Skeletal muscle tissue (tissue), 4 donors: ENCODE data around the gene HOXB2. TPM values are rescaled to one million over a fixed set of nuclear protein-coding genes. Genes with fewer than 3 reads are reported as not detected.

Experiments
- H3K27ac ChIP-seq: one replicate; pipeline ENCODE4 v1.7.0; 2013; ENCODE audit warnings: mild to moderate bottlenecking, low read depth, low read length, inconsistent platforms
- H3K27me3 ChIP-seq, 3 donors: one replicate each; pipeline ENCODE4 v1.7.0; 2013; ENCODE audit warnings: low read length in 3 of 3; ENCODE audit not compliant: control insufficient read depth in 3 of 3, insufficient read depth in 3 of 3
- H3K36me3 ChIP-seq, 3 donors: one replicate each; pipeline ENCODE4 v1.7.0; 2013; ENCODE audit warnings: low read length in 3 of 3; ENCODE audit not compliant: control insufficient read depth in 3 of 3, insufficient read depth in 3 of 3
- H3K4me1 ChIP-seq, 3 donors: one replicate each; pipeline ENCODE4 v1.7.0; 2013; ENCODE audit warnings: low read length in 3 of 3, mild to moderate bottlenecking in 3 of 3; ENCODE audit not compliant: control insufficient read depth in 3 of 3, insufficient read depth in 3 of 3
- H3K4me3 ChIP-seq, 3 donors: one replicate each; pipeline ENCODE4 v1.7.0; 2013; ENCODE audit warnings: low read length in 3 of 3
- H3K9ac ChIP-seq, 3 donors: one replicate each; pipeline ENCODE4 v1.7.0; 2013; ENCODE audit warnings: low read length in 3 of 3, mild to moderate bottlenecking in 3 of 3, moderate library complexity in 2 of 3, low read depth in 1 of 3
- H3K9me3 ChIP-seq, 3 donors: one replicate each; pipeline ENCODE4 v1.7.0; 2013; ENCODE audit warnings: low read length in 3 of 3; ENCODE audit not compliant: control insufficient read depth in 3 of 3
- total RNA-seq: library from RNA; depleted of rRNA; stranded (reverse); fragments of >200 nt; gene quantifications from one replicate; pipeline ENCODE4 v1.2.3, GENCODE V29; 2014
- donor health status: Osteomylitis.

HOXB2 gene
- total RNA-seq, 1 donor from 2014 or later, result 3.1 TPM

DNA sequence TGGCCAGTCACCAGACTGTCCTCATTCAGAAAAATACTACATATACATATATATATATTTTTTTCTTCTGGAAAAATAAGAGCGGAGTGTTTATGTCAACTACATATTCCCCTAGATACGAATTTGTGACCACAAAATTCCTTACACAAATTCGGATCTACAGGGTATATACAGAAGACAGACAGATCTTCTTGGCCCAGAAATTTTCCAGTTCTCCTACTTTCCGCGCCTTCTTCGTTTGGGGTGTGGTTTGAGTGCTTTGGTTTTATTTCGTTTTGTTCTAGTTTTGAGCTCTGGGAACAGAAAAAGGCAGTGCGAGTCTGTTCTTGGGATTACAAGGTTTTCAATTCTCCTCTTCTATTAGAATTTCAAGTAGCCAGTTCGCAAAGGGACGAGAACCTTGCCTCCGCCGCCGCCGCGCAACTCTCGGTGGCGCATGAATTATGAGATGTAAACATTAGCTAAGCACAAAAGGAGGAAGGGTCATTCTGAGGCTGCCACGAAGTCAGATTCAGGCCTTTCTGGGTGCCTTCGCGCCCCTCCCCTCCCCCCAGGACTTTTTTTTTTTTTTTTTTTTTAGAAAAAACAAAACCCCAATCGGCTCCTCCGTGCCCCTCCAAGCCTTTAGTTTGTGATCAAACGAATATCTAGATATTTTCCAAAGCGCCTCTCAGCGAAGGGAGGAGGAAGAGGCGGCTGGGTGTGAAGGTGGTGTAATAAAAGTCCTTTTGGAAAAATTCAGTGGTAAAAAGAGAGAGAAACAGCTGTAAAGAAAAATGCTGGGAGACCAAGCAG is 35.0 kb upstream of the HOXB2 start:
- peaks cover 48 to 88% (median 80%) of the 10 kb centered on the region in 3 donors for H3K27me3 ChIP-seq
- H3K27ac ChIP-seq, result no peak overlapping the region
- H3K9me3 ChIP-seq, result no peaks in the 10 kb centered on the region
- H3K36me3 ChIP-seq, result no peaks in the 10 kb centered on the region
- peaks cover 2 to 25% (median 21%) of the 10 kb centered on the region in 3 donors for H3K4me1 ChIP-seq
- no peak overlapping the region for H3K4me3 ChIP-seq
- no peak overlapping the region for H3K9ac ChIP-seq

DNA sequence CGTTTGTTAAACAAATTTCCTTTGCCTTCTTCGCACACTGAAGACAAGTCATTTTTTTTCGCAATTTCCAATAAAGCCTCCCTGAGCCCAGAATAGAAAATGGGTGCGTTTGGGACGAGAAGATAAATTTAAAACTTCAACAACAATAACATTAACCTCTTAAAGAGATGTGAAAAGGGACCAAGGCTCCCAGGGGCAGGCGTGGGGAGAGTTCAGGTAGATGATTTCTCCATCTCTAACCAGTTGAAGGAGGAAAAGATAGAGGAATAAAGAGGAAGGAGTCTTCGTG is 34.5 kb upstream of the HOXB2 start:
- Histone ChIP-seq H3K4me3 (peak overlapping the region in 1 of 3 donors; percentile 80), H3K27me3 (peaks cover 51 to 88% (median 83%) of the 10 kb centered on the region in 3 donors), H3K27ac (no peak overlapping the region), H3K36me3 (no peaks in the 10 kb centered on the region), H3K9me3 (no peaks in the 10 kb centered on the region), H3K9ac (no peak overlapping the region), H3K4me1 (peaks cover 0 to 23% (median 19%) of the 10 kb centered on the region in 3 donors)

DNA sequence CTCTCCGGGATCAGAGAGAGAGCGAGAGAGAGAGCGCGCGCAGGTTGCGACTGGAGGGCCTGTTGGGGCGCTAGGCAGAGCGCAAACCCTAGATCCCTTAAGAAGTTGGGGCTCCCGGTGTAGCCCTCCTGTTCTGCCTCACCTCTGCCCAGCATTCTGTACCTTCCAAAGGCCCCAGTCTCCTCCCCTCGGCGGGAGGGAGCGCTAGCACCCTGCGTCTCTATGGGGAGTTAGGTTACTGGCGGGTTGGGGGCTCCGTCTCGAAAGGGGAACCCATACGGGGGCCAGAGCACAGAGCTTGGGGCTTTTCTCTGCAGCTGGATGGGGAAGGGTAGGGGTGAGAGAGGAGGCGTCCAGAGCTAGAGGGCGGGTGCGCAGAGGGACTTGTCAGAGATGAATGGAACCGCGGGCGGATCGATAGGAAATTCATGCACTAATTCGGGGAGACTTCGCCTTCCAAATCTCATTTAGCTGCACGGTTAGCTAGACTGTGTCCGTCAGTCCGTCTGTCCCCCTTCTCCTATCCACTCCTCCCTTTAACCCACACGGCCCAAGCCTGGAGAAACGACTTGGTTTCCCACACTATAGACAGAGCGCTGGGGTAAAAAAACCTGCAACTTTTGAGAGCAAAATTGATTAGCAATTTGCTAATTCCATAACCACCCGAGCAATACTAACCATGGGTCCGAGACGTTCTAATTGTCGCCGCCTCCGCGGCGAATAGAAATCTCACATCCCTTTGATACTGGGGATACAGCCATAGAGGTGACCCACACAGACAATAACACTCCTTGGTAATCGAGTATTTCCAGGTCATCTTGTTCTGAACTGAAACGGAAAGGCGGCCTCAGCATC is 33.9 kb upstream of the HOXB2 start:
- Histone ChIP-seq H3K27ac (peak overlapping the region; percentile 74), H3K9ac (peak overlapping the region; percentile 40 to 72 (median 62)), H3K27me3 (peaks cover 54 to 88% (median 88%) of the 10 kb centered on the region in 3 donors), H3K9me3 (no peaks in the 10 kb centered on the region), H3K36me3 (no peaks in the 10 kb centered on the region), H3K4me3 (peak overlapping the region; percentile 45 to 80 (median 69)), H3K4me1 (peaks cover 0 to 23% (median 19%) of the 10 kb centered on the region in 3 donors)

DNA sequence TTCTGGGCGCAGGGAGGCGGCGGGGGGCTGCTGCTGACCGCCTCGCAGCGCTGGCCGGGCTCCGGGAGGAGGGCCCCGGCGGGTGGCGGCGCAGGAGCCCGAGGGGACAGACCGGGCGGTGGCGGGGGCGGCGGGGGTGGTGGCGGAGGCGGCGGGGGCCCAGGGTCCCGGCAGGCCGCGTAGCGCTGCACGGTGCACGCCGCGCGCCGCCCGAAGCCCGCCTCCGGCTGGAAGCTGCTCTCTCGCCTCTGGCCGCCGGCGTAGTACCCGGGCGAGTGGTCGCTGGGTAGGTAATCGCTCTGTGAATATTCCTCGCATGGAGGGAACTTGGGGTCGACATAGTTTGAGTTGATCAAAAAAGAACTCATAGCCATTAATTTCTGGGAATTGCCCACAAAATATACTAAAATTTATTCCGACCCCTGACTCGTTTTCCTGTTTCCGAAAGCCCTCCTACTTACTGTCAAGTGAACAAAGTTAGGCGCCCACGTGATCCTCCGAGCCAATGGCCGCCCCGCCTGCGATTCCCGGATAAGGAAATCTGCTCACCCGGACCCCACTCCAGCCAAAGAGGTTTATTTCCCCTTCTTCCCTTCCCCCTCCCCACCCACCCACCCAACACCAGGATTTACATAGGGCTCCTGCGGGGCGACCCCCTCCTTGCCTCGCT is 33.2 kb upstream of the HOXB2 start, which contains the start of gene HOXB4:
Gene HOXB4 (minus strand): TSS at position 405 of the 670 bp plus-strand sequence. CDS start 31 bp downstream, at position 374.
- peak within 1 kb of the TSS; percentile 45 to 72 (median 62) for H3K9ac ChIP-seq
- H3K9me3 ChIP-seq, result no peaks in the 10 kb centered on the region
- no peaks in the 10 kb centered on the region for H3K36me3 ChIP-seq
- peak within 1 kb of the TSS; percentile 64 to 80 (median 69) for H3K4me3 ChIP-seq
- H3K27ac ChIP-seq, result peak within 1 kb of the TSS; percentile 74
- peaks cover 0 to 23% (median 19%) of the 10 kb centered on the region in 3 donors for H3K4me1 ChIP-seq
- H3K27me3 ChIP-seq, result peaks cover 51 to 88% (median 88%) of the 10 kb centered on the region in 3 donors

DNA sequence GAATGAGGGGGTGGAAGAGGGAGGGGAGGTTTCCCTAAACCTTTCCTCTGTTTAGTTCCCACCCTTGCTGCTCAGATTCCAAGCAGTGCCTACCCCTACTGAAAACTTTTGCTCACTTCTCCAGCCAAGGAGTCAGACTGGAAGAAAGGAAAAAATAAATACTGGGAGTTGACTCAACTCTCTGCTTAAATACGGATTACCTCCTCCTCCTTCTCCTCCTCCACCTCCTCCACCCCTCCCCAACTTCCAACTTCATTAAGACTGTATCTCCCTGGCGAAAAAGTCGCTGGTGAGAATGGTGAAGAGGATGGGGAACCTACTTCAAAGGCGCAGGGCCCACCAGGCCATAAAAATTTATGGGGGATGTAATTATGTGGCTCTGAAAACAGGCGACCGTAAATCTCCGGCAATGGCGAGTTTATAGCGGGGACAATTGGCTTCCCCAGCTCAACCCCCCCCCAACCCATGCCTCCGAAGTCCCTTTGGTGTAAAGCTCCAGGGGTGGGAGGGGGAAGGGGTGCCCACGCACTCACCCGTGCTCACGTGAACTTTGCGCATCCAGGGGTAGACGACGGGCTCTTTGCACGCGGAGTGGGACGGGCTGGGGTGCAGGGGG is 32.5 kb upstream of the HOXB2 start:
- Histone ChIP-seq H3K27ac (peak overlapping the region; percentile 40), H3K27me3 (peaks cover 45 to 88% (median 87%) of the 10 kb centered on the region in 3 donors), H3K36me3 (no peaks in the 10 kb centered on the region), H3K4me3 (peak overlapping the region; percentile 11 to 68 (median 22)), H3K9ac (peak overlapping the region in 2 of 3 donors; percentile 2 to 51), H3K4me1 (peaks cover 5 to 23% (median 19%) of the 10 kb centered on the region in 3 donors), H3K9me3 (no peaks in the 10 kb centered on the region)

DNA sequence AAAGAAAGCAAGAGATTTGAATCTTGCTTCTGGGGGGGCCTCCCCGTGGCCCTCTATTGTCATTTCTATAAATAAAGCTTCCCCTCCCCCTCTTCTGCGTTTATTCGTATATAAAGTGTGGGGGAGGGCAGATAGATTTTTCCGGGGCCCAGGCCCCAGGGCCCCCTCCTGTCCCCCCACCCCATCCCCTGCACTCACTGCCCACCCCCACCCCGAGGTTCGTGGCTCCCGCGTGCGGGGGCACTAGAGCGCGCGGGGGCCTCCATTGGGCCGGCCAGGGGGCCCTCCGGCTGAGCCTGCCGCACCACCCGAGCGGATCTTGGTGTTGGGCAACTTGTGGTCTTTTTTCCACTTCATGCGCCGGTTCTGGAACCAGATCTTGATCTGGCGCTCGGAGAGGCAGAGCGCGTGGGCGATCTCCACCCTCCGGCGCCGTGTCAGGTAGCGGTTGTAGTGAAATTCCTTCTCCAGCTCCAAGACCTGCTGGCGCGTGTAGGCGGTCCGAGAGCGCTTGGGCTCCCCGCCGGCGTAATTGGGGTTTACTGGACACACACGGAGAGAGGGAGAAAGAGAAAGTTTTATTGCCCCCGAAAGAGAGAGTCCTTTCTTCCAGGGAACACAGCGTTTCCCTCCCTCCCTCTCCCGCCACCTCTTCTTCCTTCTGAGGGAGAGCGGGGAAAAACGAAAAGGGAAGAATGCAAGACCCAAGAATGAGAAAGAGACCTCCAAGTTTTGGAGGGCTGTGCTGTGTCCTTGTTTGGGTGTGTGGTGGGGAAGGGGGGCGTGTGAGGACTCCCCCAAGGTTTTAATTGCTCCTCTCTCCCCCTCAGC is 31.8 kb upstream of the HOXB2 start:
- Histone ChIP-seq H3K9me3 (no peaks in the 10 kb centered on the region), H3K4me1 (peaks cover 11 to 19% (median 19%) of the 10 kb centered on the region in 3 donors), H3K4me3 (peak overlapping the region; percentile 6 to 68 (median 11)), H3K27ac (peak overlapping the region; percentile 40), H3K27me3 (peaks cover 42 to 88% (median 84%) of the 10 kb centered on the region in 3 donors), H3K9ac (no peak overlapping the region), H3K36me3 (no peaks in the 10 kb centered on the region)

DNA sequence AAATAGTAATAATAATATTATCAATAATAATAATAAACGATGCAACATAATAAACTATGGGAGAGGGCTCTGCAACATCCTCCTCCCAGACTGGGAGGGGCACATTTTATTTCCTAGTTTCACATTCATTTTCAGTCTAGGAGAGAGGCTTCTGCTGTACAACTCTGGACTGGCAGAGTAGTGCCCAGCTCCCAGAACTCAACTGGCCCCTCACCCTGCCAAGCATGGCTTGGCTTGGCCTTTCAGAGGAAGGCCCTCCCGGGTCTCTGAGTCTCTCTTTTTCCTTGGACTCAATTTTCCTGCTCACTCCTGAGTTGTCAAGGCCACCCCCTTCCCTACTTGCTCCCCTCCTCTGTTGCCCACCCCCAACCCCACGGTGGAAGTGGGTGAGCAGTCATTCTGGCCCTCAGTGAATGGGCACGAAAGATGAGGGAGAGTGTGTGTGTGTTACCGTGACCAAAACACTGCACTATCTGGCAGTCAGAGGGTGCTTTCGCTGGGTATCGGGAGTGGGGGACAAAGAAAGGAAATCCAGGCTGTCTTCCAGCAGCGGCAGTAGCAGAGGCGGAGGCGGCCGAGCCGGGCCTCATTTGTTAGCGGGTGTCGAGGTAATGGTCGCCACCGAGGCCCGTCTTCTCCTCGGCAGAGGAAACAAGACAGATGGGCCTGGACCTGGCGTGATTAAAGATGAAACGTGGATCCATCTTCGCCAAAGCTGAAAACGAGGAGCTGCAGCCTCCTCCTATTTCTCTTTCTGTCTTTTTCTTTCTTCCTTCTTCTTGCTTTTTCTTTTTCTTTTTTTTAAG is 31.0 kb upstream of the HOXB2 start:
- Histone ChIP-seq H3K27ac (peak overlapping the region; percentile 36), H3K4me3 (peak overlapping the region in 1 of 3 donors; percentile 29), H3K4me1 (peaks cover 12 to 19% (median 19%) of the 10 kb centered on the region in 3 donors), H3K9me3 (no peaks in the 10 kb centered on the region), H3K27me3 (peaks cover 34 to 88% (median 83%) of the 10 kb centered on the region in 3 donors), H3K9ac (no peak overlapping the region), H3K36me3 (no peaks in the 10 kb centered on the region)

DNA sequence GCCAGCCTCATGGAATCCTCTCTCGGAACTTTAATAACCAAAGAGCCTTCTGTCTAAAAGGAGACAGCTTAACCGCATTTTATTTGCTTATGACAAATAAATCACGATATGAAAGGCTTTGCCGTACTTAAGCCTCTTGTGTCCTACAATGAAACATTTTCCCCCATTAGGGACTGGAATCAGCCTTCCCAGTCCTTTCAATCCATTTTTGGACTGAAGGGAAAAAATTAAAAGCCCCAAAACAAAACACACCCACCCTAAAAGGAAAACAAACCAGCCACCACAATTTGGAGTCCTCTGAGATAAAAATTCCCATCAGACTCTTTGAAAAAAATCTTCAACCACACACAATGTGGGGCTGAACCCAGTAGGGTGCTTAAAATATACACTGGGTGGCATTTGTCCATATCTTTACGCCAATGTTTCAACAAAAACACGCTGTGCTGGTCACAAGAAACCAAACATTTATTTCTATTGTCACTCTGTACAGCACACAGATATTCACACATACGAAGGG is 30.2 kb upstream of the HOXB2 start:
- no peak overlapping the region for H3K4me3 ChIP-seq
- H3K4me1 ChIP-seq, result peaks cover 12 to 21% (median 19%) of the 10 kb centered on the region in 3 donors
- no peak overlapping the region for H3K27ac ChIP-seq
- no peaks in the 10 kb centered on the region for H3K9me3 ChIP-seq
- H3K9ac ChIP-seq, result no peak overlapping the region
- H3K36me3 ChIP-seq, result no peaks in the 10 kb centered on the region
- H3K27me3 ChIP-seq, result peaks cover 29 to 88% (median 82%) of the 10 kb centered on the region in 3 donors
